SK-N-SH (cell line): ENCODE results near the gene ATP13A3.

ENCODE experiments used
- GABPA ChIP-seq: IDR thresholded peaks from 2 replicates; pipeline ENCODE4 v1.4.0; 2012; ENCODE audit warnings: low read depth, mild to moderate bottlenecking
- MAX ChIP-seq: IDR thresholded peaks from 2 replicates; pipeline ENCODE4 v1.4.0; 2012; ENCODE audit warnings: low read depth
- NRF1 ChIP-seq: IDR thresholded peaks from 2 replicates; pipeline ENCODE4 v1.6.1; 2012; ENCODE audit warnings: low read depth, mild to moderate bottlenecking, low read length
- POLR2AphosphoS5 ChIP-seq: IDR thresholded peaks from 2 replicates; pipeline ENCODE4 v1.6.1; 2012; ENCODE audit warnings: low read depth, low read length
- RCOR1 ChIP-seq: fragments of 150-350 bp; IDR thresholded peaks from 2 replicates; pipeline ENCODE4 v1.6.1; 2017; ENCODE audit warnings: antibody characterized with exemption, low read length
- RFX5 ChIP-seq: IDR thresholded peaks from 2 replicates; pipeline ENCODE4 v1.6.1; 2012; ENCODE audit warnings: mild to moderate bottlenecking, improper control_type of control experiment, low read length
- SMC3 ChIP-seq: IDR thresholded peaks from 2 replicates; pipeline ENCODE4 v1.6.1; 2012; ENCODE audit warnings: low read depth, low read length, improper control_type of control experiment
- TF ChIP-seq, protein P1 (sequence below): fragments of 200-600 bp; sonication (generic); IDR thresholded peaks from 2 replicates; pipeline ENCODE4 v1.6.1; 2017; ENCODE audit warnings: antibody characterized with exemption, mild to moderate bottlenecking, moderate library complexity
- TF ChIP-seq, protein P2 (sequence below): IDR thresholded peaks from 2 replicates; pipeline ENCODE4 v1.4.0; 2012; ENCODE audit warnings: low read depth, borderline replicate concordance

DNA sequence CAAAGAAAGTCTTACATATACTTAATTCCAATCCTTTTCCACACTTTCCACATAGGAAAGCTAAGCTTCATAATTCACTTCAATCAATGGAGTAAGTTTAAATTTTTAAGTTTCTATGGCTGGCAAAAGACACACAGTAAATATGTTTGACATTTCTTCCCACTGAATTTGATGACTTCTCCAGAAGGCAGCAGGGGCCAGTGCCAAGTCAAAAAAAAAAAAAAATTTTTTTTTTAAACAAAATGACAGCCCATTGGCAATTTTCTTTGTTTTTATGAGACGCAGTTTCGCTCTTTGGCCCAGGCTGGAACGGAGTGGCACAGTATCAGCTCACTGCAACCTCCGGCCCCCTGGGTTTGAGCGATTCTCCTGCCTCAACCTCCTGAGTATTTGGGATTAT, 28.7 kb downstream of the ATP13A3 start:
- TF ChIP-seq, protein P1, sequence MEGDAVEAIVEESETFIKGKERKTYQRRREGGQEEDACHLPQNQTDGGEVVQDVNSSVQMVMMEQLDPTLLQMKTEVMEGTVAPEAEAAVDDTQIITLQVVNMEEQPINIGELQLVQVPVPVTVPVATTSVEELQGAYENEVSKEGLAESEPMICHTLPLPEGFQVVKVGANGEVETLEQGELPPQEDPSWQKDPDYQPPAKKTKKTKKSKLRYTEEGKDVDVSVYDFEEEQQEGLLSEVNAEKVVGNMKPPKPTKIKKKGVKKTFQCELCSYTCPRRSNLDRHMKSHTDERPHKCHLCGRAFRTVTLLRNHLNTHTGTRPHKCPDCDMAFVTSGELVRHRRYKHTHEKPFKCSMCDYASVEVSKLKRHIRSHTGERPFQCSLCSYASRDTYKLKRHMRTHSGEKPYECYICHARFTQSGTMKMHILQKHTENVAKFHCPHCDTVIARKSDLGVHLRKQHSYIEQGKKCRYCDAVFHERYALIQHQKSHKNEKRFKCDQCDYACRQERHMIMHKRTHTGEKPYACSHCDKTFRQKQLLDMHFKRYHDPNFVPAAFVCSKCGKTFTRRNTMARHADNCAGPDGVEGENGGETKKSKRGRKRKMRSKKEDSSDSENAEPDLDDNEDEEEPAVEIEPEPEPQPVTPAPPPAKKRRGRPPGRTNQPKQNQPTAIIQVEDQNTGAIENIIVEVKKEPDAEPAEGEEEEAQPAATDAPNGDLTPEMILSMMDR: peak; percentile 58
- TF ChIP-seq RCOR1 (no peak), NRF1 (no peak), POLR2AphosphoS5 (no peak), SMC3 (no peak), MAX (no peak), RFX5 (no peak), GABPA (no peak)
- TF ChIP-seq, protein P2, sequence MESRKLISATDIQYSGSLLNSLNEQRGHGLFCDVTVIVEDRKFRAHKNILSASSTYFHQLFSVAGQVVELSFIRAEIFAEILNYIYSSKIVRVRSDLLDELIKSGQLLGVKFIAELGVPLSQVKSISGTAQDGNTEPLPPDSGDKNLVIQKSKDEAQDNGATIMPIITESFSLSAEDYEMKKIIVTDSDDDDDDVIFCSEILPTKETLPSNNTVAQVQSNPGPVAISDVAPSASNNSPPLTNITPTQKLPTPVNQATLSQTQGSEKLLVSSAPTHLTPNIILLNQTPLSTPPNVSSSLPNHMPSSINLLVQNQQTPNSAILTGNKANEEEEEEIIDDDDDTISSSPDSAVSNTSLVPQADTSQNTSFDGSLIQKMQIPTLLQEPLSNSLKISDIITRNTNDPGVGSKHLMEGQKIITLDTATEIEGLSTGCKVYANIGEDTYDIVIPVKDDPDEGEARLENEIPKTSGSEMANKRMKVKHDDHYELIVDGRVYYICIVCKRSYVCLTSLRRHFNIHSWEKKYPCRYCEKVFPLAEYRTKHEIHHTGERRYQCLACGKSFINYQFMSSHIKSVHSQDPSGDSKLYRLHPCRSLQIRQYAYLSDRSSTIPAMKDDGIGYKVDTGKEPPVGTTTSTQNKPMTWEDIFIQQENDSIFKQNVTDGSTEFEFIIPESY: no peak
